T-helper 22 cell (primary cell): ENCODE results near the gene HSPB8.
"Not testable (repeated sequence)": the region's sequence is repeated elsewhere in the genome, so short reads cannot be mapped to it uniquely, and the experiment has no call there.

Experiments used
- DNase-seq: peaks from one replicate; pipeline ENCODE4 v3.0.0-alpha.2; 2020; ENCODE audit warnings: low read depth

The HSPB8 gene

GRCh38 chr12:119206348-119207062 lies 27.8 kb downstream of the HSPB8 start:
- DNase-seq: no peak

DNA sequence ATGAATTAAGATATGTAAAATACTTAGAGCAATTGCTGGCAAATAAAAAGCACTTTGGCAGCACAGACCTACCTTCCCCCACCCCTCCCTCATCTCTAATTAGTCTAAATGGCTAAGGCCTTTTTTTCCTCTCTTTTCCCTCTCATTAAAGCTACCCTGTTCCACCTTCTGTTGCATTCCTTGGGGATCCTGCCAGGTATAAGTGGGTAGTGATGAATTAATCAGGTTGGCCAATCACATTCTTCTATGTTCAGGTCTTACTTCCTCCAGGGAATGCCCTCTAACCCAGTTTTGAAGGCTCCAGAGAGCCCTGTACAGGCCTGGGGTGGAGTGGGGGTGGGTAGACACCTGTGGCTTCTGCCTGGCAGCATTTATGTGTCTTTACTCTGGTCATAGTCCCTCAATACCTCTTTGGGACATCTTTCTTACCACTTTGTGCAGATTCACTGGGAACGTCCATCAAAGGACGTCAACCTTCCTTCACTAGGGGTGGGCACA lies 28.4 kb downstream of the HSPB8 start:
- DNase-seq: no peak

DNA sequence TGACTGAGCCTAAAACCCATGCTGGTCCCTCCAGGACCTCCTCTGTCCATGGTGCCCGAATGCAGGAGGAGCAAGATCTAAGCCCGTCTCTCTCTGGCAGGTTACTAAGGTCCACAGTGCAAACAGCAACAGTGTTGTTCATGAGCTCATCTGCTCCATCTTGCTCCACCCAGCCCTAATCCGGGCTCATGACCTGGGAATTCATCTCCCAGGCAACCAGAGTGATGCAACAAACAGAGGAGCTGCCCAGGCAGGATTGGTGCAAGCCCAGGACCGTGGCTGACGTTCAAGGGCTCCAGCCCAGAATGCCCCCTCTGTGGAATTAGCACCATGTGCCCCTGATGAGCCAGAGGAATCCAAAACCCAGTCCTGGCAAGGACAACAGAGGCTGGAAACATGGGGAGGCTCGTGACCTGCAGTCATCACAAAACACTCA lies 29.9 kb downstream of the HSPB8 start:
- no peak for DNase-seq

GRCh38 chr12:119211884-119212283 lies 33.2 kb downstream of the HSPB8 start:
- no peak for DNase-seq

GRCh38 chr12:119216084-119216483 lies 37.4 kb downstream of the HSPB8 start:
- DNase-seq: no peak

DNA sequence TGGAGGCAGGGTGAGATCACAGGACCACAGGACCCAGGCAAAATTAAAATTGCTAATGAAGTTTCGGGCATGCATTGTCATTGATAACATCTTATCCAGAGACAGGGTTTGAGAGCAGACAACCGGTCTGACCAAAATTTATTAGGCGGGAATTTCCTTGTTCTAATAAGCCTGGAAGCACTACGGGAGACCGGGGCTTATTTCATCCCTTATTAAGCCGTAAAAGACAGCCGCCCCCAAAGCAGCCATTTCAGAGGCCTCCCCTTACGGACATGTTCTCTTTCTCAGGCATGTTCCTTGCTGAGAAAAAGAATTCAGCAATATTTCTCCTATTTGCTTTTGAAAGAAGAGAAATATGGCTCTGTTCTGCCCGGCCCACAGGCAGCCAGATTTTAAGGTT lies 40.1 kb downstream of the HSPB8 start:
- not testable (repeated sequence) for DNase-seq

GRCh38 chr12:119222222-119222951 lies 43.7 kb downstream of the HSPB8 start:
- DNase-seq: no peak

GRCh38 chr12:119225454-119225853 lies 46.7 kb downstream of the HSPB8 start:
- no peak for DNase-seq

GRCh38 chr12:119227292-119227691 lies 48.6 kb downstream of the HSPB8 start:
- DNase-seq: no peak

GRCh38 chr12:119229205-119229604 lies 50.5 kb downstream of the HSPB8 start:
- DNase-seq: no peak

DNA sequence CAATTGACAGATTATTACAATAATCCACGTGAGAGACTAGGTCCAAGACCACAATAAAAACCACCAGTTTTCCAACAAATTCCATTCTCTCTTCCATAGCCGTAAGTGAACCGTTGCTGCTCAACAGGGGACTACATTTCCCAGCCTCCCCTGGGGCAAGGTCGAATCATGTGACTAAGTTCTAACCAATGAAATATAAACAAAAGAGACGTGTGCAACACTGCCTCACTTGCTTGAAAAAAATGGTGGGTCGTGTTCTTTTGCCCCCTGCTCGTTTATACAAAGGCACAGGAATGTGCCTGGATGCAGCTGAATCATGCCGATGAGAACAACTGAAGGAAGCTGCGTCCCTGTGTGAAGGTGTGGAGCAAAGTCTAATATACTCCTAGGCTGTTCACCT lies 51.1 kb downstream of the HSPB8 start:
- DNase-seq: no peak

DNA sequence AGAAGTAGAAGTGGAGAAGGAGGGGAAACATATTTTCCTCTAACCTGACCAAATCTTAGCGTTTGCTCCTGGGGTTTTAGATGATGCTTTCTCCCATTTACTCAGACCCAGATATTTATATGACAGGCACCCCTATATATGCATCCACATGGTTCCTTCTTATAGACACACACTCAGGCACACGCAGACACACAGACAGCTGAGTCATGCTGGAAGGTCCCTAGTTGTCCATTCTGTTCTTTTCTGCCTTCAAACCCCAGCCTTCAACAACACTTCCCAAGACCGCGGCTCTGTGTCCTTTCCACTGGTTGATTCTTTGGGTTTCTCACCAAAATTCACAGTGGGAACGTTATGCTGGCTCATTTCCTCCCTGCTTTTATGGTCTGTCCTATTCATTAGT lies 52.1 kb downstream of the HSPB8 start:
- DNase-seq: no peak

- DNase-seq: no peak
Observed at GRCh38 chr12:119231774-119232173, 53.0 kb downstream of the HSPB8 start.

DNA sequence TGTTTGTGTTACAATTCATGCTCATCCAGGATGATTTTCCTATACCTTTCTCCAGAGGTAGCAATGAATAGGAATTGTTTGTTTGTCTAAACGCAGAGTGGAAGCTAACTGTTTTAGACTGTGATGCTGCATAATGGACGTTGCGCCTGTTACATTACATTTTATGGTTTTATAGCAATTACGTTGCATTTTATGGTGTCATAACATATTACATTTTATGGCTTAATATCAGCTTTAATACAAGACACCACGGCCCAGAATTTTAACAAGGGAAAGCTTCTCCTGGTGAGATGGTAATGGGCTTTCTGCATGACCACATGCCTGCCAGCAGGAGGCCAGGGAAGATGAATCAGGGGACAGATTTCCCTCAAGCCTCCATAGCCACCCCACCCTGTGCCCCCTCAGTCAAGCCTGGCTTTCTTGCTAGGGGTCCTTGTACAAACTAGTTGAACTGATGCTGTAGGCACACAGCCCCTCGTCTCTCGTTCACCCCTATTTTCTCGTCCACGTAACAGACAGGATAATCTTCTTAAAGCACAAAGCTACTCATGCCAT lies 56.5 kb downstream of the HSPB8 start:
- no peak for DNase-seq

GRCh38 chr12:119236372-119236771 lies 57.6 kb downstream of the HSPB8 start:
- DNase-seq: no peak

DNA sequence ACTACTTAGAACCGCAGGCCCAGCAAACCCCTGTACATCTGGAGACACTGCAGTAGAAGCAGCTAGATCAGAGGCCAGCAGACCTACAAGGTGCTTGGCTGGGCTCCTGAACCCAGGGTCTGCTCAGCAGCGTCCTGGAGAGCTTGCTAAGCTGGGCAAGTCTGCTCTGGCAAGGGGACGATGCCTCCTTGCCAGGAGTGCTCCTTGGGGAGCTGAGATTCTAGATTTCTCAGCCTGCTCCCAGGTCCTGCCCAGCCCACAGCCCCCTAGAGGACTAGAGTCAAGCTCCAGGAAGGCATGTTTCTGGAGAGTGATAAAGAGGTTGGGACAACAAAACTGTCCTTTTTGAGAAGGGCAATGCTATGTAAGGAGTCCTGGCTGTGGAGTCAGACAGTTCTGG lies 60.3 kb downstream of the HSPB8 start:
- no peak for DNase-seq

DNA sequence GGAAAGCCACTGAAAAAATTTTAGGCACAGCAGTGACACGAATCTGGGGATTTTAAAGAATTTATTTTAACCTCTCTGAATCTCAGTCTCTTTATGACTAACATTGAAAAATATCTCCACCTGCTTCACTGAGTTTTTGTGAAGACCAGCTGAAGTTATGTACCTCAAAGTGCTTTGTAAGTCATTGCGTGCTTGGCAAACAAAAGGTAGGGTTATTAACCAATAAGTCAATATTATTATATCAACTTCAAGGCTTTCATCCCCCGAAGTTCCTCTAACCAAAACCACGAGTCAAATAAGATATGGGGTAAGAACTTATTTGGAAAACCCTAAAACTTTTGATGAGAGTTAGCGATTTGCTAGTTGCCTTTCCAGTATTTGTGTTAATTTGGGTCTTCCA lies 62.3 kb downstream of the HSPB8 start:
- no peak for DNase-seq

- no peak for DNase-seq
Observed at GRCh38 chr12:119241580-119242169, 62.9 kb downstream of the HSPB8 start.
